ENCODE data around the gene EHD4.

Gene EHD4

GRCh38 chr15:41873711-41874110, 98.6 kb downstream of the EHD4 start:
- no peak overlapping the region for H3K4me2 ChIP-seq (ENCODE audit: low read length)
- H2AFZ ChIP-seq (ENCODE audit: low read length): no peak overlapping the region
- no peaks in the 10 kb centered on the region for H3K79me2 ChIP-seq (ENCODE audit: insufficient read depth, low read length)
- H3F3A ChIP-seq (ENCODE audit: insufficient read depth, low read length): no peaks in the 10 kb centered on the region
- H3K9me2 ChIP-seq (ENCODE audit: low read depth, low read length): no peaks in the 10 kb centered on the region
- H3K4me1 ChIP-seq (ENCODE audit: insufficient read depth, low read length, severe bottlenecking): no peaks in the 10 kb centered on the region
- TF ChIP-seq CTCF (IDR thresholded peaks at IDR 0.05; ENCODE audit: low read length): no peak
- no peak for TF ChIP-seq EZH2 (IDR thresholded peaks at IDR 0.05; ENCODE audit: borderline replicate concordance, low read length)
- H3K36me3 ChIP-seq (ENCODE audit: insufficient read depth, low read length): no peaks in the 10 kb centered on the region
- no peaks in the 10 kb centered on the region for H3K9me3 ChIP-seq (ENCODE audit: low read length)
- H4K20me1 ChIP-seq (ENCODE audit: insufficient read depth, low read length): no peaks in the 10 kb centered on the region
- H3K9ac ChIP-seq (ENCODE audit: low read length): no peak overlapping the region
- H3K4me3 ChIP-seq (ENCODE audit: low read depth, low read length, poor library complexity, severe bottlenecking): no peak overlapping the region
- no peak overlapping the region for H3K27ac ChIP-seq (ENCODE audit: low read depth, low read length, poor library complexity, severe bottlenecking)
- peaks cover 7% of the 10 kb centered on the region for H3K27me3 ChIP-seq (ENCODE audit: insufficient read depth, low read length)

- no peaks in the 10 kb centered on the region for H3K9me2 ChIP-seq (ENCODE audit: low read depth, low read length)
- H3K4me1 ChIP-seq (ENCODE audit: insufficient read depth, low read length, severe bottlenecking): no peaks in the 10 kb centered on the region
- no peak for TF ChIP-seq CTCF (IDR thresholded peaks at IDR 0.05; ENCODE audit: low read length)
- no peak for TF ChIP-seq EZH2 (IDR thresholded peaks at IDR 0.05; ENCODE audit: borderline replicate concordance, low read length)
- H3K4me2 ChIP-seq (ENCODE audit: low read length): no peak overlapping the region
- H3K4me3 ChIP-seq (ENCODE audit: low read depth, low read length, poor library complexity, severe bottlenecking): no peak overlapping the region
- no peak overlapping the region for H3K27ac ChIP-seq (ENCODE audit: low read depth, low read length, poor library complexity, severe bottlenecking)
- no peaks in the 10 kb centered on the region for H3K79me2 ChIP-seq (ENCODE audit: insufficient read depth, low read length)
- no peaks in the 10 kb centered on the region for H3F3A ChIP-seq (ENCODE audit: insufficient read depth, low read length)
- H3K27me3 ChIP-seq (ENCODE audit: insufficient read depth, low read length): peaks cover under 1% of the 10 kb centered on the region; the same call in 1 of the 2 replicates
- H3K9me3 ChIP-seq (ENCODE audit: low read length): no peaks in the 10 kb centered on the region
- no peak overlapping the region for H2AFZ ChIP-seq (ENCODE audit: low read length)
- no peaks in the 10 kb centered on the region for H4K20me1 ChIP-seq (ENCODE audit: insufficient read depth, low read length)
- H3K36me3 ChIP-seq (ENCODE audit: insufficient read depth, low read length): no peaks in the 10 kb centered on the region
- no peak overlapping the region for H3K9ac ChIP-seq (ENCODE audit: low read length)
These were observed 100.1 kb downstream of the EHD4 start for GRCh38 chr15:41872166-41872747.

GRCh38 chr15:41871175-41871905, 101.0 kb downstream of the EHD4 start:
- Histone ChIP-seq H3K9ac (ENCODE audit: low read length) (no peak overlapping the region), H3K9me2 (ENCODE audit: low read depth, low read length) (no peaks in the 10 kb centered on the region), H3K27ac (ENCODE audit: low read depth, low read length, poor library complexity, severe bottlenecking) (no peak overlapping the region), H3K4me1 (ENCODE audit: insufficient read depth, low read length, severe bottlenecking) (no peaks in the 10 kb centered on the region), H4K20me1 (ENCODE audit: insufficient read depth, low read length) (no peaks in the 10 kb centered on the region), H2AFZ (ENCODE audit: low read length) (no peak overlapping the region), H3K27me3 (ENCODE audit: insufficient read depth, low read length) (peaks cover 3% of the 10 kb centered on the region; the same call in 1 of the 2 replicates), H3F3A (ENCODE audit: insufficient read depth, low read length) (no peaks in the 10 kb centered on the region), H3K36me3 (ENCODE audit: insufficient read depth, low read length) (no peaks in the 10 kb centered on the region), H3K79me2 (ENCODE audit: insufficient read depth, low read length) (no peaks in the 10 kb centered on the region), H3K4me2 (ENCODE audit: low read length) (no peak overlapping the region), H3K9me3 (ENCODE audit: low read length) (no peaks in the 10 kb centered on the region), H3K4me3 (ENCODE audit: low read depth, low read length, poor library complexity, severe bottlenecking) (no peak overlapping the region)
- TF ChIP-seq CTCF (IDR thresholded peaks at IDR 0.05; ENCODE audit: low read length): no peak
- no peak for TF ChIP-seq EZH2 (IDR thresholded peaks at IDR 0.05; ENCODE audit: borderline replicate concordance, low read length)
